OCI-LY3 (cell line): ENCODE results near the gene STAC2.

ENCODE experiments used
- H2AFZ ChIP-seq: fragments of 200-600, 300-600 bp; shearing (Covaris generic); 2 replicates; pipeline ENCODE4 v1.6.0; 2014; ENCODE audit warnings: antibody characterized with exemption, low read depth, low read length
- H3K27ac ChIP-seq: fragments of 200-600, 300-600 bp; sonication (generic); 2 replicates; pipeline ENCODE4 v1.5.1; 2014; ENCODE audit warnings: mild to moderate bottlenecking, low read length, moderate library complexity, mixed read lengths
- H3K27me3 ChIP-seq: fragments of 200-600, 300-600 bp; sonication (generic); 2 replicates; pipeline ENCODE4 v1.6.1; 2014; ENCODE audit warnings: low read depth, low read length, mixed read lengths
- H3K36me3 ChIP-seq: fragments of 200-600, 300-600 bp; sonication (generic); replicated peaks from 2 replicates; pipeline ENCODE3; 2014; ENCODE audit warnings: low read depth, low read length, mixed read lengths
- H3K4me1 ChIP-seq: fragments of 300-600, 200-600 bp; sonication (generic); 2 replicates; pipeline ENCODE4 v1.6.1; 2014; ENCODE audit warnings: low read length, mixed read lengths
- H3K4me2 ChIP-seq: fragments of 200-600, 300-600 bp; sonication (generic); 2 replicates; pipeline ENCODE4 v1.6.1; 2014; ENCODE audit warnings: low read length, mixed read lengths
- H3K4me3 ChIP-seq: fragments of 300-600, 200-600 bp; sonication (generic); 2 replicates; pipeline ENCODE4 v1.5.1; 2014; ENCODE audit warnings: antibody characterized with exemption, mild to moderate bottlenecking, low read length, moderate library complexity
- H3K79me2 ChIP-seq: fragments of 300-600, 200-600 bp; shearing (Covaris generic); 2 replicates; pipeline ENCODE4 v1.6.1; 2014; ENCODE audit warnings: mild to moderate bottlenecking, low read length, mixed read lengths
- H3K9ac ChIP-seq: fragments of 300-600, 200-600 bp; shearing (Covaris generic); 2 replicates; pipeline ENCODE4 v1.6.0; 2014; ENCODE audit warnings: mild to moderate bottlenecking, low read length, moderate library complexity
- H3K9me3 ChIP-seq: fragments of 200-600, 300-600 bp; shearing (Covaris generic); 2 replicates; pipeline ENCODE4 v1.6.1; 2014; ENCODE audit warnings: low read length, mixed read lengths; ENCODE audit not compliant: insufficient read depth
- H4K20me1 ChIP-seq: fragments of 200-600, 300-600 bp; sonication (generic); 2 replicates; pipeline ENCODE4 v1.6.1; 2016; ENCODE audit warnings: low read length, mixed read lengths; ENCODE audit not compliant: insufficient read depth
- CTCF ChIP-seq: fragments of 200-600, 300-600 bp; sonication (generic); IDR thresholded peaks from 2 replicates; pipeline ENCODE4 v1.5.1; 2014; ENCODE audit warnings: antibody characterized with exemption, low read length, low read depth
- EZH2phosphoT487 ChIP-seq: fragments of 200-600 bp; shearing (Covaris generic); IDR thresholded peaks from 2 replicates; pipeline ENCODE4 v1.6.1; 2018; ENCODE audit warnings: antibody characterized with exemption, mixed run types, low read depth

The STAC2 gene

GRCh38 chr17:39246274-39246673 lies 20.5 kb upstream of the STAC2 start:
- no peak overlapping the region for H3K4me3 ChIP-seq
- H3K9me3 ChIP-seq, result no peaks in the 10 kb centered on the region
- H3K9ac ChIP-seq, result no peak overlapping the region
- no peaks in the 10 kb centered on the region for H4K20me1 ChIP-seq
- no peaks in the 10 kb centered on the region for H3K79me2 ChIP-seq
- H3K27ac ChIP-seq, result no peak overlapping the region
- H3K27me3 ChIP-seq, result no peaks in the 10 kb centered on the region
- H2AFZ ChIP-seq, result no peak overlapping the region
- peaks cover 8% of the 10 kb centered on the region for H3K4me1 ChIP-seq
- H3K4me2 ChIP-seq, result no peak overlapping the region
- TF ChIP-seq CTCF (no peak), EZH2phosphoT487 (no peak)
- H3K36me3 ChIP-seq, result no peaks in the 10 kb centered on the region

- no peaks in the 10 kb centered on the region for H4K20me1 ChIP-seq
- no peaks in the 10 kb centered on the region for H3K79me2 ChIP-seq
- no peaks in the 10 kb centered on the region for H3K9me3 ChIP-seq
- no peak overlapping the region for H3K4me3 ChIP-seq
- no peak overlapping the region for H3K9ac ChIP-seq
- no peaks in the 10 kb centered on the region for H3K36me3 ChIP-seq
- peaks cover 9% of the 10 kb centered on the region for H3K4me1 ChIP-seq
- peak overlapping the region; percentile 31; the same call in 1 of the 2 replicates for H2AFZ ChIP-seq
- peak overlapping the region; percentile 23; the same call in 1 of the 2 replicates for H3K4me2 ChIP-seq
- no peaks in the 10 kb centered on the region for H3K27me3 ChIP-seq
- H3K27ac ChIP-seq, result no peak overlapping the region
- TF ChIP-seq CTCF (peak; percentile 94), EZH2phosphoT487 (no peak)
Measured at GRCh38 chr17:39244600-39245570, 19.1 kb upstream of the STAC2 start.

- Histone ChIP-seq H2AFZ (peak overlapping the region; percentile 31; the same call in 1 of the 2 replicates), H3K79me2 (no peaks in the 10 kb centered on the region), H3K4me3 (no peak overlapping the region), H3K9ac (no peak overlapping the region), H3K36me3 (no peaks in the 10 kb centered on the region), H3K4me2 (no peak overlapping the region), H3K9me3 (no peaks in the 10 kb centered on the region), H4K20me1 (no peaks in the 10 kb centered on the region), H3K27me3 (no peaks in the 10 kb centered on the region), H3K4me1 (peaks cover 16% of the 10 kb centered on the region), H3K27ac (no peak overlapping the region)
- no peak for TF ChIP-seq EZH2phosphoT487
- TF ChIP-seq CTCF, result no peak
Measured at GRCh38 chr17:39244016-39244599, 18.4 kb upstream of the STAC2 start.

- Histone ChIP-seq H3K27ac (no peak overlapping the region), H3K4me1 (peaks cover 25% of the 10 kb centered on the region), H3K4me2 (no peak overlapping the region), H3K4me3 (no peak overlapping the region), H3K9me3 (no peaks in the 10 kb centered on the region), H3K9ac (no peak overlapping the region), H3K36me3 (no peaks in the 10 kb centered on the region), H2AFZ (no peak overlapping the region), H3K79me2 (no peaks in the 10 kb centered on the region), H3K27me3 (no peaks in the 10 kb centered on the region), H4K20me1 (no peaks in the 10 kb centered on the region)
- TF ChIP-seq CTCF (no peak), EZH2phosphoT487 (no peak)
Measured at GRCh38 chr17:39243155-39243554, 17.4 kb upstream of the STAC2 start.
